Osteoblast (primary cell): Measurements from ENCODE around the gene BOD1. TPM values are rescaled to one million over a fixed set of nuclear protein-coding genes. Genes with fewer than 3 reads are reported as not detected.

Experiments
- DNase-seq: peaks from one replicate; pipeline ENCODE4 v3.0.0; 2011; ENCODE audit warnings: low spot score, mixed read lengths; ENCODE audit not compliant: insufficient read length; ENCODE audit errors: missing footprints
- H2AFZ ChIP-seq: 2 replicates; pipeline ENCODE4 v1.6.0; 2011; ENCODE audit warnings: mild to moderate bottlenecking, low read length
- H3K27ac ChIP-seq: 2 replicates; pipeline ENCODE4 v1.5.1; 2011; ENCODE audit warnings: mild to moderate bottlenecking, low read depth, low read length, moderate library complexity
- H3K27me3 ChIP-seq: 2 replicates; pipeline ENCODE4 v1.6.0; 2012; ENCODE audit warnings: mild to moderate bottlenecking, control low read depth, inconsistent platforms, low read length, moderate library complexity; ENCODE audit not compliant: insufficient read depth
- H3K36me3 ChIP-seq: 2 replicates; pipeline ENCODE4 v1.5.1; 2011; ENCODE audit warnings: mild to moderate bottlenecking, low read length, control low read depth, moderate library complexity; ENCODE audit not compliant: insufficient read depth
- H3K4me1 ChIP-seq: 2 replicates; pipeline ENCODE4 v1.5.1; 2011; ENCODE audit warnings: mild to moderate bottlenecking, low read length, control low read depth, moderate library complexity; ENCODE audit not compliant: insufficient read depth
- H3K4me2 ChIP-seq: 2 replicates; pipeline ENCODE4 v1.6.0; 2011; ENCODE audit warnings: mild to moderate bottlenecking, low read length; ENCODE audit not compliant: insufficient read depth
- H3K4me3 ChIP-seq: fragments of 200-600 bp; sonication (generic); 3 replicates; pipeline ENCODE4 v1.5.1; 2012; ENCODE audit warnings: mild to moderate bottlenecking, low read length, inconsistent platforms; ENCODE audit not compliant: insufficient read depth
- H3K79me2 ChIP-seq: 2 replicates; pipeline ENCODE4 v1.6.0; 2012; ENCODE audit warnings: mild to moderate bottlenecking, low read length, control low read depth, inconsistent platforms; ENCODE audit not compliant: insufficient read depth
- H3K9me3 ChIP-seq: 2 replicates; pipeline ENCODE4 v1.5.1; 2011; ENCODE audit warnings: low read depth, low read length, control low read depth
- H4K20me1 ChIP-seq: 2 replicates; pipeline ENCODE4 v1.6.0; 2012; ENCODE audit warnings: mild to moderate bottlenecking, low read length, control low read depth; ENCODE audit not compliant: insufficient read depth
- total RNA-seq: library from RNA; depleted of rRNA; stranded (reverse); fragments of >200 nt; gene quantifications from 2 replicates; pipeline ENCODE4 v1.2.3, GENCODE V29; 2012
- TF ChIP-seq, protein P1 (sequence below): IDR thresholded peaks from 2 replicates; pipeline ENCODE4 v1.5.1; 2011; ENCODE audit warnings: mild to moderate bottlenecking, low read depth, low read length, moderate library complexity; ENCODE audit errors: extremely low read depth

BOD1 gene
- total RNA-seq, 1 donor = 90.5 TPM

DNA sequence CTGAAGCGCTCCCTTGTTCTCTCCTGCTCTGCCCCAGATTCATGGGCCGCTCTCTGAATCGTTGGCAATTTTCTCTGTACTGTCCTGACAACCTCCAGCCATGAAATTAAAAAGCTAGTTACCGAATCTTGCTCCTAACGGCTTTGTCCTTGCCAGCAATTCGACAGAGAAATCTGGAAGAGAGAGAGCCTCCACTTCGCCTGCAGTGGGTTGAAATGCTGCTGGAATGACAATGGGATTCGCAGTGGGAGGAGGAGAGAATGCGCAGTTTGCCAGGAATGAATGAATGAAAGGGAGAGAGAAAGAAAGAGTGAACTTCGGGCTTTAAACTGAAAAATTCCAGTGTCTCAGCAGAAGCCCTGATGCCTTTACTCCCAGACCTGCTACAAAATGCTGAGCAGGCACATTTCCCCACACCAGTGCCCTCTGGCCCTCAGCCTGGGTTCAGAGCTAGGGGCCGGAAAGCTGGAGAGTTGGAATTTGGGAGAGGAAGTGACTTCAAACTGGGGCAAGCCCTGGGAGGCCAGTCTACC, 11.5 kb upstream of the BOD1 start:
- TF ChIP-seq, protein P1, sequence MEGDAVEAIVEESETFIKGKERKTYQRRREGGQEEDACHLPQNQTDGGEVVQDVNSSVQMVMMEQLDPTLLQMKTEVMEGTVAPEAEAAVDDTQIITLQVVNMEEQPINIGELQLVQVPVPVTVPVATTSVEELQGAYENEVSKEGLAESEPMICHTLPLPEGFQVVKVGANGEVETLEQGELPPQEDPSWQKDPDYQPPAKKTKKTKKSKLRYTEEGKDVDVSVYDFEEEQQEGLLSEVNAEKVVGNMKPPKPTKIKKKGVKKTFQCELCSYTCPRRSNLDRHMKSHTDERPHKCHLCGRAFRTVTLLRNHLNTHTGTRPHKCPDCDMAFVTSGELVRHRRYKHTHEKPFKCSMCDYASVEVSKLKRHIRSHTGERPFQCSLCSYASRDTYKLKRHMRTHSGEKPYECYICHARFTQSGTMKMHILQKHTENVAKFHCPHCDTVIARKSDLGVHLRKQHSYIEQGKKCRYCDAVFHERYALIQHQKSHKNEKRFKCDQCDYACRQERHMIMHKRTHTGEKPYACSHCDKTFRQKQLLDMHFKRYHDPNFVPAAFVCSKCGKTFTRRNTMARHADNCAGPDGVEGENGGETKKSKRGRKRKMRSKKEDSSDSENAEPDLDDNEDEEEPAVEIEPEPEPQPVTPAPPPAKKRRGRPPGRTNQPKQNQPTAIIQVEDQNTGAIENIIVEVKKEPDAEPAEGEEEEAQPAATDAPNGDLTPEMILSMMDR = no peak
- H3K27ac ChIP-seq = no peak overlapping the region
- H3K36me3 ChIP-seq = no peaks in the 10 kb centered on the region
- no peak for DNase-seq
- H3K4me2 ChIP-seq = peak overlapping the region; percentile 66
- H3K4me3 ChIP-seq = peak overlapping the region; percentile 30
- H4K20me1 ChIP-seq = no peaks in the 10 kb centered on the region
- peaks cover 9% of the 10 kb centered on the region for H3K4me1 ChIP-seq
- H2AFZ ChIP-seq = peak overlapping the region; percentile 68
- H3K27me3 ChIP-seq = peaks cover 23% of the 10 kb centered on the region
- H3K79me2 ChIP-seq = no peaks in the 10 kb centered on the region
- H3K9me3 ChIP-seq = no peaks in the 10 kb centered on the region

DNA sequence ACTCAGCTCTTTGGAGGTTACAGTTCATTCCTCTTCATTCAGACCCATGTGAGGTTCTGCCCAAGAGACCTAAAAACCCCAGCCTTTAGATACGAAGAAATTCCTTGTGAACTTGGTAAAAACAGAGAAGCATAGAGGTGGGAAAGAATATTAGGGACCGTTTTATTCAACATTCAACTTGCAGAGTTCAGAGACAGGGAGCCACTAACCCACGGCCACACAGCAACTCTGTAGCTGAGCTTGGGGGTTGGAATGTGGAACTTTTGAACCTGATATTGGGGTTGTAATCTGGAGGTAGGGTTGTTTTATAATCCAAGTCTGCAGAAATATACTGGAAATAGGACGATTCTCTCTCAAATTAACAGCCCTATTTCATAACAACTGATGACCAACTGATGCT, 10.8 kb upstream of the BOD1 start:
- TF ChIP-seq, protein P1 = no peak
- H3K79me2 ChIP-seq = no peaks in the 10 kb centered on the region
- H3K27ac ChIP-seq = no peak overlapping the region
- H4K20me1 ChIP-seq = no peaks in the 10 kb centered on the region
- no peak overlapping the region for H3K4me3 ChIP-seq
- H3K4me2 ChIP-seq = peak overlapping the region; percentile 66
- peaks cover 9% of the 10 kb centered on the region for H3K4me1 ChIP-seq
- no peak for DNase-seq
- no peaks in the 10 kb centered on the region for H3K9me3 ChIP-seq
- no peak overlapping the region for H2AFZ ChIP-seq
- no peaks in the 10 kb centered on the region for H3K36me3 ChIP-seq
- H3K27me3 ChIP-seq = peaks cover 19% of the 10 kb centered on the region

DNA sequence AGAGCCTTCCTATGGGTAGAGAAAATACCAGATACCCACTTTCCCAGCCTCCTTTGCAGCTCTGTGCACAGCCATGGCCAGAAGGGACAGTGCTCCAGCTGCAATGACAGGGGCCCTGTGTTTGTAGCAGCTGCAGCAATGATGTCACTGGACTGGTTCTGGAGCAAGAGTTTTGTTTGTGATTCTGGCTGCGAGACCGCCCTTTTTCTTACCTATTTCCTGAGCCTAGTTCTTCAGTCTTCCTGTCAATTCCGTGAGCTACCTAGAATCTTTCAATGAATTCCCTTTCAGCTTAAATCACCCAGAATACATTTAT, 10.0 kb upstream of the BOD1 start:
- Histone ChIP-seq H3K4me2 (no peak overlapping the region), H4K20me1 (no peaks in the 10 kb centered on the region), H3K36me3 (no peaks in the 10 kb centered on the region), H3K9me3 (no peaks in the 10 kb centered on the region), H3K27ac (no peak overlapping the region), H3K4me1 (peaks cover 9% of the 10 kb centered on the region), H2AFZ (no peak overlapping the region), H3K79me2 (no peaks in the 10 kb centered on the region), H3K4me3 (no peak overlapping the region), H3K27me3 (peaks cover 19% of the 10 kb centered on the region)
- TF ChIP-seq, protein P1 = no peak
- no peak for DNase-seq

DNA sequence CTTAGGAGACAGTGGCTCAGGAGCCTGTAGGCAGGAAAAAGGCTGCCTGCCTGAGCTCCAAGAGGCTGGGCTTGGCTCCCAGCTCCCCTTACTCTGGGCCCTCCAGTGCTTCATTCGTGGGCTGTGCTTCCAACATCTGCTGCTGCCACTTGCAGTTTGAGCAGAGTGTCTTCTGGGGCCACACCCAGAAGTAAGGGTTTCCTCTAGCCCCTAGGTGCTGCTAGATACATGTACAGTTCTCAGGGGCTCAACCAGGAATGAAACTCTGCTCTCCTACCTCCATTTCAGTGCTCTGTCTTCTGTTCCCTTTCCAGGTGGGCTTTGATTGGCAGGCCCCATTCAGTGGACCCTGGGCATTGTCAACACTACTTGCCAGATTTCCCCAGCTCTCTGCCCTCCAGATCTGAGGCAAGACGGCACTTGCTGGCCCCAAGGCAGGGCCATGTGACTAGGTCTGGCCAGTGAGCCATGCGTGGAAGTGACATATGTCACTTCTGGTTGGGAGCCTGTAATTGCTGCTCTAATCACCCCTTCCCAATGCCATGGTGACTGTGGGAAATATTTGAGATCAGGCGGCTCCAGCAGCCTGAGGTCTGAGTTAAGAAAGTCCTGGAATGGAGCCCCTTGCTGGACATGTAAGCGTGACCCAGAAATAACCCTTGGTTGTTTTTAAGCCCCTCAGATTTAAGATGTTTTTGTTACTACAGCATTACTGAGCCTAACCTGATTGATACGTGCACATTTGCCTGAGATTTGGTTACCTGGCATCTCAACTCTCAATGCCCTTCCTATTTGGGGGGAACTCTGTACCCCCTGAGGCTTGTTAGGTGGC, 9.4 kb upstream of the BOD1 start:
- no peaks in the 10 kb centered on the region for H3K79me2 ChIP-seq
- H3K27me3 ChIP-seq = peaks cover 19% of the 10 kb centered on the region
- TF ChIP-seq, protein P1 = no peak
- H3K4me2 ChIP-seq = no peak overlapping the region
- H3K36me3 ChIP-seq = no peaks in the 10 kb centered on the region
- no peak overlapping the region for H3K4me3 ChIP-seq
- H4K20me1 ChIP-seq = no peaks in the 10 kb centered on the region
- H2AFZ ChIP-seq = peak overlapping the region; percentile 66
- no peak overlapping the region for H3K27ac ChIP-seq
- peak; percentile 58 for DNase-seq
- peaks cover 9% of the 10 kb centered on the region for H3K4me1 ChIP-seq
- H3K9me3 ChIP-seq = no peaks in the 10 kb centered on the region
